Sigmoid colon (tissue), 4 donors: Measurements from ENCODE around the gene CMTR1.

Source experiments
- EP300 ChIP-seq, 4 donors: sonication (generic); formaldehyde crosslinking; IDR thresholded peaks; one replicate each; pipeline ENCODE4 v1.6.1; 2017; ENCODE audit warnings: antibody characterized with exemption in 4 of 4
- POLR2A ChIP-seq, 2 donors: fragments of 450-650 bp; IDR thresholded peaks; one replicate each; pipeline ENCODE4 v1.6.1; 2016; ENCODE audit warnings: antibody characterized with exemption in 2 of 2, mild to moderate bottlenecking in 2 of 2, moderate library complexity in 2 of 2
- POLR2AphosphoS5 ChIP-seq, 4 donors: sonication (generic); formaldehyde crosslinking; IDR thresholded peaks; one replicate each; pipeline ENCODE4 v1.6.1; 2017; ENCODE audit warnings: antibody characterized with exemption in 4 of 4
- TF ChIP-seq, protein P1 (sequence below), 4 experiments: fragments of 450-650 bp in 3 of 4; fragments of 200-600 bp in 1 of 4; IDR thresholded peaks; one replicate each; pipeline ENCODE4 v1.5.1; 2016 to 2019; ENCODE audit warnings: antibody characterized with exemption in 4 of 4, mild to moderate bottlenecking in 3 of 4, moderate library complexity in 2 of 4

- TF ChIP-seq, protein P1, sequence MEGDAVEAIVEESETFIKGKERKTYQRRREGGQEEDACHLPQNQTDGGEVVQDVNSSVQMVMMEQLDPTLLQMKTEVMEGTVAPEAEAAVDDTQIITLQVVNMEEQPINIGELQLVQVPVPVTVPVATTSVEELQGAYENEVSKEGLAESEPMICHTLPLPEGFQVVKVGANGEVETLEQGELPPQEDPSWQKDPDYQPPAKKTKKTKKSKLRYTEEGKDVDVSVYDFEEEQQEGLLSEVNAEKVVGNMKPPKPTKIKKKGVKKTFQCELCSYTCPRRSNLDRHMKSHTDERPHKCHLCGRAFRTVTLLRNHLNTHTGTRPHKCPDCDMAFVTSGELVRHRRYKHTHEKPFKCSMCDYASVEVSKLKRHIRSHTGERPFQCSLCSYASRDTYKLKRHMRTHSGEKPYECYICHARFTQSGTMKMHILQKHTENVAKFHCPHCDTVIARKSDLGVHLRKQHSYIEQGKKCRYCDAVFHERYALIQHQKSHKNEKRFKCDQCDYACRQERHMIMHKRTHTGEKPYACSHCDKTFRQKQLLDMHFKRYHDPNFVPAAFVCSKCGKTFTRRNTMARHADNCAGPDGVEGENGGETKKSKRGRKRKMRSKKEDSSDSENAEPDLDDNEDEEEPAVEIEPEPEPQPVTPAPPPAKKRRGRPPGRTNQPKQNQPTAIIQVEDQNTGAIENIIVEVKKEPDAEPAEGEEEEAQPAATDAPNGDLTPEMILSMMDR (IDR thresholded peaks at IDR 0.05), result no peak
- TF ChIP-seq POLR2A (IDR thresholded peaks at IDR 0.05) (no peak), POLR2AphosphoS5 (IDR thresholded peaks at IDR 0.05) (no peak), EP300 (IDR thresholded peaks at IDR 0.05) (no peak)
Observed at GRCh38 chr6:37426058-37426944, 6.7 kb upstream of the CMTR1 start.
